GM12873 (cell line): ENCODE results near the gene S1PR2.

Source experiments
- CTCF ChIP-seq: IDR thresholded peaks from 2 replicates; pipeline ENCODE4 v1.5.1; 2012; ENCODE audit warnings: low read depth, mild to moderate bottlenecking, moderate library complexity, low read length, control low read depth; ENCODE audit not compliant: insufficient read depth; ENCODE audit errors: missing control alignments

S1PR2 gene

DNA sequence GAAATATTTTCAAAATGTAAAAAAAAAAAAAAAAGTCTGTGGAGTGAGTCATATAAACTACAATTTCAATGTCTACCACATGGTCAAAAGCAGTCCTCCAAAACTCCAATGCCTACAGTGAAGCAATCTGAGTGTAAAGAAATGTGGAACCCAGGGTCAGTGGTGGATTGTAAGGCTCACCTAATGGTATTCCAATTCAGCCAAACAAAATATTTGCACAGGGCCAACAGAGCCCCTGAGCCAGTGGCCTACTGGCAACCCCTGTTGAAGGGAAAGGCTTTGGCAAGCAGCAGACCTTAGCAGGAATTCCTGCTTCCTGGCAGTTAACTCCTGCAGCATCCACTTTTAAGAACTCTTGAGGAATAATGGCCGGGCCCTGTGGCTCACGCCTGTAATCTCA, 39.8 kb downstream of the S1PR2 start:
- TF ChIP-seq CTCF, result no peak

DNA sequence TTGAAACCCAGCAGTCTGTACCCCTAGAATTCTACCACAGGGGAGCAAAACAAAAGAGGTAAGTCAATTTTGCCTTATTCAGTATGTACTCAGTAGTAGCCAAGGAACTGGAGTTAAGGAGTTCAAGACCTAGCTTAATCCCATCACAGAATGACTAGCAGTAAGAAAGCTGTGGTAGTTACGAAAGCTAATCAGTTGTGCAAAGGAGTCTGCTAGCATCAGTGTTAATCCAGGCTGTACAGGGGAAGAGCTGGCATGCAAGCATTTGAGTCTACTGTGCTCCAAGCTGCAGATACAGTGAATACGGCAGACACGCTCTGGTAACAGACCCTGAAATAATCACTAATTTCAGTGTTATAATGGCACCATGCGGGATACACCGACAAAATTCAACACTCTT, 41.1 kb downstream of the S1PR2 start:
- no peak for TF ChIP-seq CTCF

GRCh38 chr19:10189616-10190015, 41.5 kb downstream of the S1PR2 start:
- no peak for TF ChIP-seq CTCF

DNA sequence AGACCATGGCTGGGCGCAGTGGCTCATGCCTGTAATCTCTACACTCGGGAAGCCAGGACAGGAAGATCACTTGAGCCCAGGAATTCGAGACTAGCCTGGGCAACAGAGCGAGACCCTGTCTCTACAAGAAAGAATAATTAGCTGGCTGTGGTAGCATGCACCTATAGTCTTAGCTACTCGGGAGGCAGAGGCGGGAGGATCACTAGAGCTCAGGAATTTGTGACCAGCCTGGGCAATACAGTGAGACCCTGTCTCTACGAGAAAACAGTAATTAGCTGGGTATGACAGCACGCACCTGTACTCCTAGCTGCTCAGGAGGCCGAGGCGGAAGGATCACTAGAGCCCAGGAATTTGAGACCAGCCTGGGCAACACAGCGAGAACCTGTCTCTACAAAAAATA, 43.8 kb downstream of the S1PR2 start:
- no peak for TF ChIP-seq CTCF

GRCh38 chr19:10184636-10185035, 46.5 kb downstream of the S1PR2 start:
- no peak for TF ChIP-seq CTCF

DNA sequence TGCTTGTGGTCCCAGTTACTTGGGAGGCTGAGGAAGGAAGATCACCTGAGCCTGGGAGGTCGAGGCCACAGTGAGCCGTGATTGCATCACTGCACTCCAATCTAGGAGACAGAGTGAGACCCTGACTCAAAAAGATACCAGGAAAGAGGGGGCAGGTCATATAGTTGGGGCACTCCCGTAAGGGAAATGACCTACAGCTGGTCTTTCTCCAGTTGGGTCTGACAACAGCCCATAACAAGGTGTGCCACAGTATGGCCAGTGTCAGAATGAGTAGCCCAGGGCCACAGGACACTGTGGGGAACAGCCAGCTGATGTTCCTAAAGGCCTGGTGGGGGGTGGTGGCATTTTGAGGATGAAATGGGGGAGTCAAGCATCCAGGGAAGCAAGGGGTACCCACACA, 47.2 kb downstream of the S1PR2 start:
- TF ChIP-seq CTCF, result no peak

- TF ChIP-seq CTCF, result no peak
Observed at GRCh38 chr19:10182847-10183246, 48.3 kb downstream of the S1PR2 start.

DNA sequence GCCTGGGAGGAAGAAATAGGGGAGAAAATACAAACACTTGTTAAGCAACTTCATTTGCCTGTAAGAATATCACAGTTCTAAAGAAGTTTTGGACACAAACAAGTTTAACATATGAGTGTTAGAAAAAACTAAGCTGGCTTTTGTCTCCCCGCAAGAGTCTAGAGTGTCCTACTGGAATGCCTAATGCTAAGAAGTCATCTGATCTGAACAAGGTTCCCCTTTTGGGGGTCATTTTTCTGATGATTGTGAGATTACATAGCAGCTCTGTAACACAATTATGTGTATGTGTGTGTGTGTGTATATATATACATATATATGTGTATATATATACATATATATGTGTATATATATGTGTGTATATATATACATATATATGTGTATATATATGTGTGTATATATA, 49.1 kb downstream of the S1PR2 start:
- no peak for TF ChIP-seq CTCF
